GM12864 (cell line): ENCODE data around the gene CAPN15.

Experiments used
- DNase-seq: peaks from one replicate; pipeline ENCODE4 v3.0.0-alpha.2; 2011; ENCODE audit warnings: low read depth
- H3K4me3 ChIP-seq: 2 replicates; pipeline ENCODE4 v1.5.1; 2011; ENCODE audit warnings: mild to moderate bottlenecking, low read depth, low read length, control low read depth
- CTCF ChIP-seq: IDR thresholded peaks from 2 replicates; pipeline ENCODE4 v1.5.1; 2011; ENCODE audit warnings: low read depth, mild to moderate bottlenecking, moderate library complexity, low read length, control low read depth, inconsistent platforms; ENCODE audit errors: missing control alignments

CAPN15 gene

GRCh38 chr16:583815-584591 is 56.5 kb downstream of the CAPN15 start:
- no peak for TF ChIP-seq CTCF
- H3K4me3 ChIP-seq, result no peak overlapping the region
- no peak for DNase-seq

GRCh38 chr16:585351-585750 is 57.8 kb downstream of the CAPN15 start:
- no peak for DNase-seq
- TF ChIP-seq CTCF, result no peak
- no peak overlapping the region for H3K4me3 ChIP-seq

- no peak for TF ChIP-seq CTCF
- no peak overlapping the region for H3K4me3 ChIP-seq
- DNase-seq, result no peak
These were observed 58.6 kb downstream of the CAPN15 start for GRCh38 chr16:586047-586644.

- TF ChIP-seq CTCF, result no peak
- no peak for DNase-seq
- H3K4me3 ChIP-seq, result peak overlapping the region; percentile 82
These were observed 59.4 kb downstream of the CAPN15 start for GRCh38 chr16:586645-587590.

- DNase-seq, result peak; percentile 43
These were observed 61.1 kb downstream of the CAPN15 start for GRCh38 chr16:588639-588888.

More at GRCh38 chr16:588639-588888, 61.1 kb downstream of the CAPN15 start:
- no peak for TF ChIP-seq CTCF
- H3K4me3 ChIP-seq, result peak overlapping the region; percentile 82
